Suprapubic skin (tissue), 4 donors: Measurements from ENCODE around the gene COL23A1. TPM values are rescaled to one million over a fixed set of nuclear protein-coding genes. Genes with fewer than 3 reads are reported as not detected.

Experiments
- DNase-seq, 2 donors: peaks; one replicate each; pipeline ENCODE4 v3.0.0-alpha.2; 2019; ENCODE audit warnings: low spot score in 2 of 2
- H3K27ac ChIP-seq: fragments of 200-600 bp; sonication (generic); one replicate; pipeline ENCODE4 v1.5.1; 2019
- H3K27me3 ChIP-seq: fragments of 200-600 bp; sonication (generic); one replicate; pipeline ENCODE4 v1.5.1; 2019
- H3K36me3 ChIP-seq: fragments of 200-600 bp; sonication (generic); one replicate; pipeline ENCODE4 v1.5.1; 2019
- H3K4me1 ChIP-seq: fragments of 200-600 bp; sonication (generic); one replicate; pipeline ENCODE4 v1.5.1; 2019
- H3K4me3 ChIP-seq: fragments of 200-600 bp; sonication (generic); one replicate; pipeline ENCODE4 v1.5.1; 2019; ENCODE audit warnings: mild to moderate bottlenecking
- H3K9me3 ChIP-seq: fragments of 200-600 bp; sonication (generic); one replicate; pipeline ENCODE4 v1.5.1; 2019
- EP300 ChIP-seq: sonication (generic); formaldehyde crosslinking; IDR thresholded peaks from one replicate; pipeline ENCODE4 v1.6.1; 2017; ENCODE audit warnings: antibody characterized with exemption
- POLR2A ChIP-seq, 2 donors: fragments of 450-650 bp; IDR thresholded peaks; one replicate each; pipeline ENCODE4 v1.6.1; 2017; ENCODE audit warnings: antibody characterized with exemption in 2 of 2, mild to moderate bottlenecking in 2 of 2, moderate library complexity in 2 of 2
- POLR2AphosphoS5 ChIP-seq, 3 donors: sonication (generic); formaldehyde crosslinking; IDR thresholded peaks; one replicate each; pipeline ENCODE4 v1.6.1; 2017; ENCODE audit warnings: antibody characterized with exemption in 3 of 3
- WGBS: methylation state at CpG from one replicate; pipeline ENCODE4 v1.1.5; 2018; 5-methylcytosine and 5-hydroxymethylcytosine counted together
- total RNA-seq, 4 donors: library from RNA; depleted of rRNA; stranded (reverse); fragments of >200 nt; gene quantifications; one replicate each; pipeline ENCODE4 v1.1.0, GENCODE V29; 2016
- TF ChIP-seq, protein P1 (sequence below), 2 donors: fragments of 200-600 bp in 1 of 2; fragments of 450-650 bp in 1 of 2; sonication (generic) in 1 of 2; IDR thresholded peaks; one replicate each; pipeline ENCODE4 v1.5.1; 2016 to 2019; ENCODE audit warnings: antibody characterized with exemption in 2 of 2, mild to moderate bottlenecking in 1 of 2, moderate library complexity in 1 of 2

COL23A1 gene
- total RNA-seq, 4 donors from 2014 or later: 1.6 to 4.4 (median 3.4) TPM

GRCh38 chr5:178547753-178548415 is 42.3 kb downstream of the COL23A1 start:
- Histone ChIP-seq H3K9me3 (no peaks in the 10 kb centered on the region), H3K27me3 (peaks cover 16% of the 10 kb centered on the region), H3K27ac (no peak overlapping the region), H3K4me3 (no peak overlapping the region), H3K4me1 (no peaks in the 10 kb centered on the region), H3K36me3 (no peaks in the 10 kb centered on the region)
- TF ChIP-seq EP300 (no peak), POLR2A (IDR thresholded peaks at IDR 0.05) (no peak), POLR2AphosphoS5 (IDR thresholded peaks at IDR 0.05) (no peak)
- TF ChIP-seq, protein P1, sequence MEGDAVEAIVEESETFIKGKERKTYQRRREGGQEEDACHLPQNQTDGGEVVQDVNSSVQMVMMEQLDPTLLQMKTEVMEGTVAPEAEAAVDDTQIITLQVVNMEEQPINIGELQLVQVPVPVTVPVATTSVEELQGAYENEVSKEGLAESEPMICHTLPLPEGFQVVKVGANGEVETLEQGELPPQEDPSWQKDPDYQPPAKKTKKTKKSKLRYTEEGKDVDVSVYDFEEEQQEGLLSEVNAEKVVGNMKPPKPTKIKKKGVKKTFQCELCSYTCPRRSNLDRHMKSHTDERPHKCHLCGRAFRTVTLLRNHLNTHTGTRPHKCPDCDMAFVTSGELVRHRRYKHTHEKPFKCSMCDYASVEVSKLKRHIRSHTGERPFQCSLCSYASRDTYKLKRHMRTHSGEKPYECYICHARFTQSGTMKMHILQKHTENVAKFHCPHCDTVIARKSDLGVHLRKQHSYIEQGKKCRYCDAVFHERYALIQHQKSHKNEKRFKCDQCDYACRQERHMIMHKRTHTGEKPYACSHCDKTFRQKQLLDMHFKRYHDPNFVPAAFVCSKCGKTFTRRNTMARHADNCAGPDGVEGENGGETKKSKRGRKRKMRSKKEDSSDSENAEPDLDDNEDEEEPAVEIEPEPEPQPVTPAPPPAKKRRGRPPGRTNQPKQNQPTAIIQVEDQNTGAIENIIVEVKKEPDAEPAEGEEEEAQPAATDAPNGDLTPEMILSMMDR (IDR thresholded peaks at IDR 0.05): no peak
- peak in 1 of 2 donors; percentile 47 for DNase-seq
- WGBS: 48% methylated on average over 5 of the region's 6 CpGs

- Histone ChIP-seq H3K9me3 (no peaks in the 10 kb centered on the region), H3K4me1 (no peaks in the 10 kb centered on the region)
- WGBS: 62% methylated on average over 12 of the region's 12 CpGs
These were observed 43.0 kb downstream of the COL23A1 start for GRCh38 chr5:178547052-178547666.

DNA sequence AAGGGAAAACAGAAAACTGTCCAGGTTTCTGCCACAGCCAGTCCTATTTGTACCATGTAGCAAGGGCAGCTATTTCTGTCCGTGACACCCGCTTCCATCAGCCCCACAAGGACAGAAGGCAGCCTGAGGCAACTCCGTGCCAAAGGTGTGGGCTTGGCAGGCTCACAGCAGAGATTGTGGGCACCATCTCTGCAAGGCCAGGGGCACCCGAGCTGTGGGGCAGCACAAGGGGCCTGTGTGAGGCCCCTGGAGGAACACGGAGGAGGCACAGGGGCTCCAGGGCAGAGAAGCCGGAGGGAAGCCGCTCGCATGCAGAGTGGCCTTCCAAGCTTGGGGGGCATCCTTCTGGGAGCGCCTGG is 43.5 kb downstream of the COL23A1 start:
- no peak for TF ChIP-seq POLR2AphosphoS5 (IDR thresholded peaks at IDR 0.05)
- TF ChIP-seq EP300: no peak
- no peak for TF ChIP-seq POLR2A (IDR thresholded peaks at IDR 0.05)
- TF ChIP-seq, protein P1 (IDR thresholded peaks at IDR 0.05): no peak
- WGBS: 77% methylated on average over 9 of the region's 9 CpGs
- Histone ChIP-seq H3K4me3 (no peak overlapping the region), H3K27ac (no peak overlapping the region), H3K4me1 (no peaks in the 10 kb centered on the region), H3K27me3 (peaks cover 14% of the 10 kb centered on the region), H3K9me3 (no peaks in the 10 kb centered on the region), H3K36me3 (no peaks in the 10 kb centered on the region)
- peak in 1 of 2 donors; percentile 30 for DNase-seq

More at GRCh38 chr5:178547052-178547666, 43.0 kb downstream of the COL23A1 start:
- DNase-seq: peak in 1 of 2 donors; percentile 24
- Histone ChIP-seq H3K36me3 (no peaks in the 10 kb centered on the region), H3K4me3 (no peak overlapping the region), H3K27ac (no peak overlapping the region), H3K27me3 (peaks cover 16% of the 10 kb centered on the region)
- TF ChIP-seq, protein P1 (IDR thresholded peaks at IDR 0.05): no peak
- TF ChIP-seq EP300: no peak
- TF ChIP-seq POLR2AphosphoS5 (IDR thresholded peaks at IDR 0.05): no peak
- no peak for TF ChIP-seq POLR2A (IDR thresholded peaks at IDR 0.05)

DNA sequence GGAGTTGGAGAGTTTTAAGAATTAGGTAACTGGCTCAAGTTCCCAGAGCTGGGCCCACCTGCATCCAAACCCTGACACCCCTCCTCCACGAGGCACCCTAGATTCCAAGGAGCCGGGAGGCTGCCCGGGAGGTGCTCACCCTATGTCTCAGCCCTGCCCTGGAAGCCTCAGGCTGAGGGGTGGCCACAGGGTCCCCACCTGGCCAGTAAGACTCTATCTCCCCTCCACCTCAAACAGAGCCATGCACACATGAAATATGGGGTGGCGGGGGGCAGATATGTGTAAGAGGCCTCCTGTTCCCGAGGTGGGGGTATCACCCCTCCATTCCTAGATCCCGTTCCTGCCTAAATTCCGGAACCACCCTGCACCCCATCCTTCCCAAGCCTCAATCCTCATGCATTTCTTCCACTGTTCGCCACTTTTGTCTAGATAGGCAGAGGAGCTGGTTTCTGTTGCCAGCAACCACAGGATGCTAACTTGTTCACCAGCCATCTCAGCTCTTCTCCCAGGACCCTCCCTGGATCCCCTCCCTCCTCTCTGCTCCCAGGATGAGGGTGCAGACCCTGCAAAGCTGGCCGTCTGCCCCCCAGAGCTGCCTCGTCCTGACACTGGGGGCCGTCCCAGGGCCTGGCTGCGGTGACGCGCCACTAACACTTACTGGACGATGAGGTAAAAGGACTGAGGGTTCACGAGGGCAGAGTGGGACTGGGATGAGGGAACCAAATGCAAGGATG is 44.1 kb downstream of the COL23A1 start:
- TF ChIP-seq POLR2A (IDR thresholded peaks at IDR 0.05) (no peak), POLR2AphosphoS5 (IDR thresholded peaks at IDR 0.05) (no peak), EP300 (no peak)
- TF ChIP-seq, protein P1 (IDR thresholded peaks at IDR 0.05): no peak

GRCh38 chr5:178545176-178545575 is 45.0 kb downstream of the COL23A1 start:
- TF ChIP-seq POLR2AphosphoS5 (IDR thresholded peaks at IDR 0.05): no peak
- TF ChIP-seq, protein P1 (IDR thresholded peaks at IDR 0.05): no peak
- TF ChIP-seq EP300: no peak
- TF ChIP-seq POLR2A (IDR thresholded peaks at IDR 0.05): no peak
- DNase-seq: peak in 1 of 2 donors; percentile 40
- H3K4me3 ChIP-seq: no peak overlapping the region
- no peaks in the 10 kb centered on the region for H3K4me1 ChIP-seq
- peaks cover 12% of the 10 kb centered on the region for H3K27me3 ChIP-seq
- no peaks in the 10 kb centered on the region for H3K36me3 ChIP-seq
- 82% methylated on average over 6 of the region's 9 CpGs for WGBS
- no peak overlapping the region for H3K27ac ChIP-seq
- H3K9me3 ChIP-seq: no peaks in the 10 kb centered on the region

More for the DNA sequence above, 44.1 kb downstream of the COL23A1 start:
- WGBS: 93% methylated on average over 13 of the region's 16 CpGs
- Histone ChIP-seq H3K27me3 (peaks cover 12% of the 10 kb centered on the region), H3K27ac (no peak overlapping the region), H3K4me1 (no peaks in the 10 kb centered on the region), H3K9me3 (no peaks in the 10 kb centered on the region), H3K4me3 (no peak overlapping the region), H3K36me3 (no peaks in the 10 kb centered on the region)
- DNase-seq: peak in 1 of 2 donors; percentile 39
